Neural progenitor cell (in vitro differentiated cells): Measurements from ENCODE around the gene FOSB.

ENCODE experiments used
- EZH2 ChIP-seq: fragments of 200-600 bp; sonication (generic); IDR thresholded peaks from 2 replicates; pipeline ENCODE4 v1.6.1; 2017; ENCODE audit warnings: antibody characterized with exemption, mild to moderate bottlenecking, moderate library complexity
- EZH2phosphoT487 ChIP-seq: fragments of 200-600 bp; sonication (generic); IDR thresholded peaks from 2 replicates; pipeline ENCODE4 v1.6.1; 2017; ENCODE audit warnings: antibody characterized with exemption
- TF ChIP-seq, protein P1 (sequence below): fragments of 200-600 bp; sonication (generic); IDR thresholded peaks from 2 replicates; pipeline ENCODE4 v1.5.1; 2017; ENCODE audit warnings: antibody characterized with exemption, mild to moderate bottlenecking

DNA sequence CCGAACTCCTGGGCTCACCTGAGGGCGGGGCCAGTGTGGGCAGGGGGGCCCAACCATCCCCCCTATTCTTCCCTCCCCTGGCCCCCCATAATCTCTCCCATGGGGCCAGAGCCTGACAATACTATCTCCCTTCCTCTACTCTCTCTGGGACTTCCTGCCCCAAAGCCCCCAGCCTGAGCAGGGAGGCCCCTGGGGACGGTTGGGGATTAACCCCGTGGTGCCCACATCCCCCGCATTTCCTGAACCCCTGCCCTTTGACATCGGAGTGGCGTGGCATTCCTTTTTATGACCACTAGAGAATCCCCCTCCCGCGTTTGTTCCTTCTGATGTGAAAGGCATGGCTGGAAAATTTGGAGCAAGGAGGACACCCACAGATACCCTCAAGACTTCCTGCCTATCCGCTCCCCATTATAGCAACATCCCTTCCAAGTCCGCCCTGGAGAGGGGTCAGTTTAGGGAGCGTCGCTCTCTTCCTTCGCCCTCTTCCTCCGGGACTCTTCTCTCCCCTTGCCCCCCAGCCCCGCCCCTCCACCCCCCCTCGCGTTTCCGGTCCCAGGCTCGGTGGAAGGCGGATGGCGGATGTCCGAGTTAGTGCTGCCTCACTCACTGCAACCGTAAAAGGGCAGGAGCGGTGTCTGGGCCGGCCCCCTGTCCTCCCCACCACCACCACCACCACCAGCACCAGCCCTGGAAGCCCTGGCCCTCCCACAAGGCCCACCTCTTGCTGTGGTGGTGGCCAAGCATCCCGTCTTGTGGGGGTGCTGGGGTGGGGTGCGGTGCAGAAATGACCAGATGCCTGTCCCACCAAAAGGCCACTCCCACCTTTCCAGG, 41.3 kb downstream of the FOSB start:
- TF ChIP-seq, protein P1, sequence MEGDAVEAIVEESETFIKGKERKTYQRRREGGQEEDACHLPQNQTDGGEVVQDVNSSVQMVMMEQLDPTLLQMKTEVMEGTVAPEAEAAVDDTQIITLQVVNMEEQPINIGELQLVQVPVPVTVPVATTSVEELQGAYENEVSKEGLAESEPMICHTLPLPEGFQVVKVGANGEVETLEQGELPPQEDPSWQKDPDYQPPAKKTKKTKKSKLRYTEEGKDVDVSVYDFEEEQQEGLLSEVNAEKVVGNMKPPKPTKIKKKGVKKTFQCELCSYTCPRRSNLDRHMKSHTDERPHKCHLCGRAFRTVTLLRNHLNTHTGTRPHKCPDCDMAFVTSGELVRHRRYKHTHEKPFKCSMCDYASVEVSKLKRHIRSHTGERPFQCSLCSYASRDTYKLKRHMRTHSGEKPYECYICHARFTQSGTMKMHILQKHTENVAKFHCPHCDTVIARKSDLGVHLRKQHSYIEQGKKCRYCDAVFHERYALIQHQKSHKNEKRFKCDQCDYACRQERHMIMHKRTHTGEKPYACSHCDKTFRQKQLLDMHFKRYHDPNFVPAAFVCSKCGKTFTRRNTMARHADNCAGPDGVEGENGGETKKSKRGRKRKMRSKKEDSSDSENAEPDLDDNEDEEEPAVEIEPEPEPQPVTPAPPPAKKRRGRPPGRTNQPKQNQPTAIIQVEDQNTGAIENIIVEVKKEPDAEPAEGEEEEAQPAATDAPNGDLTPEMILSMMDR, result no peak
- no peak for TF ChIP-seq EZH2
- TF ChIP-seq EZH2phosphoT487, result no peak
